HG03558 (cell line): ENCODE measurements around the gene PCMT1.
"Not testable (repeated sequence)": the region's sequence is repeated elsewhere in the genome, so short reads cannot be mapped to it uniquely, and the experiment has no call there.

Experiments used
- ATAC-seq: cut with Tn5 transposase; IDR thresholded peaks from one replicate; pipeline ENCODE4 v1.9.1; 2021; ENCODE audit warnings: moderate number of reproducible peaks; ENCODE audit not compliant: unreplicated experiment; ENCODE audit errors: extremely low read depth

PCMT1 gene

GRCh38 chr6:149809798-149810197 is 60.3 kb downstream of the PCMT1 start:
- ATAC-seq: no peak

- no peak for ATAC-seq
These were observed 63.8 kb downstream of the PCMT1 start for GRCh38 chr6:149813351-149813750.

GRCh38 chr6:149815788-149816187 is 66.2 kb downstream of the PCMT1 start:
- ATAC-seq: no peak

GRCh38 chr6:149820506-149820905 is 71.0 kb downstream of the PCMT1 start:
- no peak for ATAC-seq

GRCh38 chr6:149821492-149821891 is 72.0 kb downstream of the PCMT1 start:
- no peak for ATAC-seq

GRCh38 chr6:149823013-149823412 is 73.5 kb downstream of the PCMT1 start:
- ATAC-seq: no peak

GRCh38 chr6:149825292-149825691 is 75.8 kb downstream of the PCMT1 start:
- ATAC-seq: no peak

GRCh38 chr6:149830731-149831307 is 81.3 kb downstream of the PCMT1 start:
- no peak for ATAC-seq

- no peak for ATAC-seq
These were observed 81.8 kb downstream of the PCMT1 start for GRCh38 chr6:149831308-149831820.

GRCh38 chr6:149833651-149834050 is 84.1 kb downstream of the PCMT1 start:
- no peak for ATAC-seq

- no peak for ATAC-seq
These were observed 85.3 kb downstream of the PCMT1 start for GRCh38 chr6:149834513-149835481.

GRCh38 chr6:149840345-149841075 is 91.0 kb downstream of the PCMT1 start:
- no peak for ATAC-seq

- ATAC-seq: no peak
These were observed 92.8 kb downstream of the PCMT1 start for GRCh38 chr6:149842331-149842730.

GRCh38 chr6:149843051-149843633 is 93.6 kb downstream of the PCMT1 start:
- no peak for ATAC-seq

- ATAC-seq: not testable (repeated sequence)
These were observed 94.5 kb downstream of the PCMT1 start for GRCh38 chr6:149844036-149844435.

- ATAC-seq: no peak
These were observed 94.9 kb downstream of the PCMT1 start for GRCh38 chr6:149844480-149844879.

GRCh38 chr6:149845549-149845948 is 96.0 kb downstream of the PCMT1 start:
- no peak for ATAC-seq

GRCh38 chr6:149846321-149846720 is 96.8 kb downstream of the PCMT1 start:
- ATAC-seq: no peak

- ATAC-seq: no peak
These were observed 98.4 kb downstream of the PCMT1 start for GRCh38 chr6:149847939-149848267.

GRCh38 chr6:149848343-149848742 is 98.8 kb downstream of the PCMT1 start:
- not testable (repeated sequence) for ATAC-seq
